ENCODE data around the gene ANK3. TPM values are rescaled to one million over a fixed set of nuclear protein-coding genes. Genes with fewer than 3 reads are reported as not detected.

ANK3 gene
- total RNA-seq, 4 donors from 2014 or later, result 6.4 to 23.2 (median 13.5) TPM

GRCh38 chr10:60347270-60347669, 42.4 kb downstream of the ANK3 start:
- TF ChIP-seq CTCF (IDR thresholded peaks at IDR 0.05; ENCODE audit: low read depth), result no peak

- TF ChIP-seq CTCF (IDR thresholded peaks at IDR 0.05; ENCODE audit: low read depth), result no peak
Observed at GRCh38 chr10:60346661-60347060, 43.0 kb downstream of the ANK3 start.

GRCh38 chr10:60343254-60343653, 46.4 kb downstream of the ANK3 start:
- no peak for TF ChIP-seq CTCF (IDR thresholded peaks at IDR 0.05; ENCODE audit: low read depth)

GRCh38 chr10:60341969-60342368, 47.7 kb downstream of the ANK3 start:
- TF ChIP-seq CTCF (IDR thresholded peaks at IDR 0.05; ENCODE audit: low read depth), result no peak

- no peak for TF ChIP-seq CTCF (IDR thresholded peaks at IDR 0.05; ENCODE audit: low read depth)
Observed at GRCh38 chr10:60340973-60341372, 48.7 kb downstream of the ANK3 start.

GRCh38 chr10:60339757-60340156, 49.9 kb downstream of the ANK3 start:
- no peak for TF ChIP-seq CTCF (IDR thresholded peaks at IDR 0.05; ENCODE audit: low read depth)

GRCh38 chr10:60338786-60339185, 50.9 kb downstream of the ANK3 start:
- no peak for TF ChIP-seq CTCF (IDR thresholded peaks at IDR 0.05; ENCODE audit: low read depth)
